MG63 (cell line): ENCODE results near the gene PRICKLE3. TPM values are rescaled to one million over a fixed set of nuclear protein-coding genes. Genes with fewer than 3 reads are reported as not detected.
A peak's percentile ranks its signal among the peaks of the same experiment; 100 is the strongest.

Source experiments
- DNase-seq: peaks from one replicate; pipeline ENCODE4 v3.0.0-alpha.2; 2020
- H3K27me3 ChIP-seq: fragments of 250-450 bp; sonication (Bioruptor Pico); 2 replicates; pipeline ENCODE4 v1.5.1; 2020; ENCODE audit warnings: mild to moderate bottlenecking, moderate library complexity
- H3K36me3 ChIP-seq: fragments of 250-450 bp; sonication (Bioruptor Pico); 2 replicates; pipeline ENCODE4 v1.5.1; 2020; ENCODE audit warnings: mild to moderate bottlenecking, moderate library complexity
- H3K4me3 ChIP-seq: fragments of 250-450 bp; sonication (Bioruptor Pico); 2 replicates; pipeline ENCODE4 v1.5.1; 2020; ENCODE audit warnings: mild to moderate bottlenecking, moderate library complexity
- H3K9me3 ChIP-seq: fragments of 250-450 bp; sonication (Bioruptor Pico); 2 replicates; pipeline ENCODE4 v1.5.1; 2020; ENCODE audit warnings: mild to moderate bottlenecking, moderate library complexity
- total RNA-seq: library from RNA; depleted of rRNA; stranded (reverse); fragments of >200 nt; shearing (Covaris generic); gene quantifications from 2 replicates; pipeline ENCODE4 v1.2.3, GENCODE V29; 2014; ENCODE audit warnings: low replicate concordance

Gene PRICKLE3
- total RNA-seq, 1 experiment from 2014 or later: 8.3 TPM

DNA sequence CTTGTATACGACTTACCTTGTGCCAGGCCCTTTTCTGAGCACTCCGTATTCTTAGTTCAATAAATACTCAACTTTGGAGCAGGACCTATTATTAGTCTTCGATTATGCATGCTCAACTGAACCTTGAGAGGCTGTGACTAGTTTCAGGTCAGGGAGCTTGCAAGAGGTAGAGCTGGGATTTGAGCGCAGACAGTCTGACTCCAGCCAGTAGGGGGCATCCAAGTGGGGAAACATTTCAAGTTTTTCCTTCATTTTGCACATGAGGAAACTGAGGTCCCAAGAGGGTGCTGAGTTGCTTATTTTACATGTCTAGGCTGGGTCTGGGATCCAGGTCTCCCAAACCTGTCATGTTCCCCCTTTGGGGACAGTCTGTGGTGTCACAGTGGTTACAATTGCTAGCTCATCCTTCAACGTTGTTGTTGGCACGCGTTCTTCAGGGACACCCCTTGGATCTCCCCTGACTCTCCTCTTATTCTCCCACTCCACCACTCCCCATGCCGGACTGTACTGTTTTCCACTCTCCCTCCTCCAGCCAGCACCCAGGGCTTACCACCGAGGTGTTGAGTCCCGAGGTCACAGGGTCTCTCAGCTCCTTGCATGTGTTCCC is 6.7 kb upstream of the PRICKLE3 start:
- DNase-seq: no peak
- H3K4me3 ChIP-seq: no peak overlapping the region
- no peaks in the 10 kb centered on the region for H3K36me3 ChIP-seq
- no peaks in the 10 kb centered on the region for H3K27me3 ChIP-seq
- H3K9me3 ChIP-seq: no peaks in the 10 kb centered on the region

DNA sequence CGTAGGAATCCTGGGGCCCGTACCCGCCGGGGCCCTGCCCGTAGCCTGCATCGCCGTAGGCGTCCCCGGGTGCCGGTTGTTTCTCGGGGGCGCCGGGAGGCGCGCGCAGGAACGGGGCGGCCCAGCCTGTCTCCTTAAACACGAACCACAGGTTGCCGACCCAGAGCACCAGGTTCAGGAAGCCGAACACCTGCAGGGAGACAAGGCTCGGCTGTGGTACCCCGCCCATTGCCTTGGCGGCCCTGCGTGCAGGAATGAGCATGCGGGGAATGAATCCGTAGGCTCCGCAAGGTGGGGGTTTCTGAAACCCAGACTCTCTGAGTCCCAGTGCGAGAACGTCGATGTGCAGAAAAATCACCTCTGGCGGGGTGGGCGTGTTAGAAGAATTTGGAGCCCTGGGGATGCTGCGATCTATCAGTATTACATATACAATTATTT is 5.4 kb upstream of the PRICKLE3 start:
- Histone ChIP-seq H3K27me3 (no peaks in the 10 kb centered on the region), H3K4me3 (peak overlapping the region; percentile 76), H3K9me3 (no peaks in the 10 kb centered on the region), H3K36me3 (no peaks in the 10 kb centered on the region)
- no peak for DNase-seq

- no peaks in the 10 kb centered on the region for H3K27me3 ChIP-seq
- H3K9me3 ChIP-seq: no peaks in the 10 kb centered on the region
- peak; percentile 94 for DNase-seq
- H3K36me3 ChIP-seq: no peaks in the 10 kb centered on the region
- H3K4me3 ChIP-seq: peak overlapping the region; percentile 76
Measured at GRCh38 chrX:49190821-49191573, 4.8 kb upstream of the PRICKLE3 start.

- DNase-seq: no peak
- H3K36me3 ChIP-seq: no peaks in the 10 kb centered on the region
- peak overlapping the region; percentile 64; the same call in 1 of the 2 replicates for H3K4me3 ChIP-seq
- H3K9me3 ChIP-seq: no peaks in the 10 kb centered on the region
- no peaks in the 10 kb centered on the region for H3K27me3 ChIP-seq
Measured at GRCh38 chrX:49189606-49190005, 3.4 kb upstream of the PRICKLE3 start.

- Histone ChIP-seq H3K4me3 (no peak overlapping the region), H3K27me3 (no peaks in the 10 kb centered on the region)
- DNase-seq: no peak
Measured at GRCh38 chrX:49188468-49189076, 2.4 kb upstream of the PRICKLE3 start.

DNA sequence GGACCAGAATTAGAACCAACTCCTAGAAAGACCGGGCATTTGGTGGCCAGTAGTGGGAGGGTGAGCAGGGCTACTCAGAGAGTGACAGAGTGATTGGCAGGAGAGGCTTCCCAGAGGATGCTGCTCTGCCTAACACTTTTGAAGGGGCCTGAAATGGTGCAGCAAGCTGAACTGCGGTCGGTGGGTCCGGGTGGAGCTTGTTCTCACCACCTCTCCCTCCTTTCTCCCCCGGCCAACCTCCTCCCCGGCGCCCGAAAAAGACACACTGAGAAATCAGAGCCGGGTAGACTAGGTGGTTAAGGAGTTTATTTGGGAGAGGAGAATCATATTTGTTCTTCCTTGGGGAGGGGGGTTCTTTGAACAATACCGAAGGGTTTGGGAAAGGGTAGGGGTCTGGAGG is 1.4 kb upstream of the PRICKLE3 start:
- no peak for DNase-seq
- no peak overlapping the region for H3K4me3 ChIP-seq

More at GRCh38 chrX:49188468-49189076, 2.4 kb upstream of the PRICKLE3 start:
- no peaks in the 10 kb centered on the region for H3K9me3 ChIP-seq
- peaks cover 2% of the 10 kb centered on the region; the same call in 1 of the 2 replicates for H3K36me3 ChIP-seq

DNA sequence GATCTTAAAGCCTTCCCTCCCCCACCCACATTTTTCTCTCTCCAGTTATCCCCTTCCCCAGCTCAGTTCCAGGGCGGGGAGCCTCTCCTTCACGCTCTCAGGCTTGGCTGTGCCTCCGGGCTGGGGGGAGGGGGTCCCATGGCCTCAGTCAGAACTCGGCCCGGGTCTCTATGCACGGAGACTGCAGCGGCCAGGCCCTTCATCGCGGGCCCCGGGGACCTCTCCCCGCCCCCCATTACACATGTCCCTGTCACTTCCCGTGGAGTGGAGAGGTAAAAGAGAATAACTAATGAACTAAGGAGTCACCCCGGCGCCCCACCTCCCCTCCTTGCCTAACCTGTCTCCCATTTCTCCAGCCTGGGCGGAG is 838 bp upstream of the PRICKLE3 start:
- DNase-seq: no peak
- Histone ChIP-seq H3K36me3 (peaks cover 2% of the 10 kb centered on the region; the same call in 1 of the 2 replicates), H3K27me3 (no peaks in the 10 kb centered on the region), H3K4me3 (no peak overlapping the region), H3K9me3 (no peaks in the 10 kb centered on the region)

More for the DNA sequence above, 1.4 kb upstream of the PRICKLE3 start:
- no peaks in the 10 kb centered on the region for H3K27me3 ChIP-seq
- H3K9me3 ChIP-seq: no peaks in the 10 kb centered on the region
- peaks cover 2% of the 10 kb centered on the region; the same call in 1 of the 2 replicates for H3K36me3 ChIP-seq

DNA sequence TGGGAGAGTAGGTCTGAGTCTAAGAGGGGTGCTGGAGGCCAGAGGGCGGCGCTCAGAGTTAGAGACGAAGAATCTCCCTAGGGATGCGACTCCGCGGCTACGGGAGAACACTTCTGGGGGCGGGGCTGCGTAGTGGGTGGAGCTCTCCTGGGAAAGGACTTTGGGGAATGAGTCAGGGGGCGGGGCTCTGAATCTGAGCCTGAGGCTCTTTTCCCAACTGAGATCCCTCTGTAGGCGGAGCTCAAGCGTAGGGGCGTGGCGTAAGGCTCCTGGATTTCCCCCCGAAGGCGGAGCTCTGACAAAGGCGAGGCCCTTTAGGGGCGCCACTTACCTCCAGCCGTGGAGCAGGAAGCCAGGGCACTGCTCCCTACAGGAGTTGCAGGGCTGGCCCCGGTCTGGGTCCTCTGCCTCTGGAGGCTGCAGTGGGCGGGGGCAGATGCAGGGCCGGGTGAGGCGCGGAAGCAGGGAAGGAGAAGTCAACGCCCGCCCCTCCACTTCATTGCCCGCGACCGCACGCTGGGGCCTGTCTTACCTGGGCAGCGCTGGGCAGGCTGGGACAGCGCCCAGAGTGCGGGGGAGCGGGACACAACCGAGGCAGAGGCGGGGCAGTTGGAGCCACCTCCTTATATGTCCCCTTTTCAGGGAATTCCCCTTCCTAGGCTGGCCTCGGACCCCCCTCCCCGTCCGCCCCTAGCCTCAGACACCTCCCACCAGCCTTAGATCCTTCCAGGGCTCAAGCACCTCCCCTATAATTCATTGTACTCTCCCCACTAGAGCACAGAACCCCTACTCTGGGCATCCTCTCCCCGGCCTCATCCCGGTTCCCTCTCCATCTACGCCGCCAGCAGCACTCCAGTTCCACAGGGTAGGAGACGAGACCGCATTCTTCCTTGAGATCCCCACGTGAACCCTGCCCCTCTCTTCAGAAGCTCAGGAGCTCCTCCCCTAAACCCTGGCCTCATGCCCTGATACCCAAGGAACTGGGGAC is 1.6 kb downstream of the PRICKLE3 start:
- peak; percentile 79 for DNase-seq
- Histone ChIP-seq H3K4me3 (peak overlapping the region; percentile 59), H3K9me3 (no peaks in the 10 kb centered on the region), H3K36me3 (peaks cover 2% of the 10 kb centered on the region; the same call in 1 of the 2 replicates), H3K27me3 (no peaks in the 10 kb centered on the region)

DNA sequence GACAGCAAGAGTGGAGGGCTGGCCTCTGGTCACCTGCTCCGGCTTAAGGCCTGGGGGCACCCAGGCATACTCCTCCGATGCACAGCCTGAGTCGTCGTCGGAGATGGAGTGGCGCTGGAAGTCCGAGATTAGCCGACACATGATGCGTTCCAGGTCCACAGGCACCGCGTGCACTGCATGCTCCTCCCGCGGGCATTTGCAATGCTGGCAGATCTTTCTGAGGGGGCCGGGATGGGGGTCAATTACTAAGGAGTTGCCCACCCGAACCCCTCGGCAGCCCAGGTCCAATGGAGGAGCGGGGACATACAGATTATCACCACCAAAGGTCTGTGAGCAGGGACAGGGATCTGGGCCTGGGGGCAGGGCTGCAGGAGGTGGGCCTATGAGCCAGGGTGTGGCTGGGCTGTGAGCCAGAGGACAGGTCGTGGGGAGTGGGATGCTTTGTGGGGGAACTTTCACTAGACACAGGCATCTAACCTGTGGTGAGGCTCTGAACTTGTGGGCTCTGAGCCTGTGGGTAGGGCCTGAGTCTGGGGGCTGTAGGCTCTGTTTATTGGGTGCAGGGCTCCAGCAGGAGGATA is 2.4 kb downstream of the PRICKLE3 start:
- H3K36me3 ChIP-seq: peaks cover 2% of the 10 kb centered on the region; the same call in 1 of the 2 replicates
- DNase-seq: no peak
- no peak overlapping the region for H3K4me3 ChIP-seq
- H3K9me3 ChIP-seq: no peaks in the 10 kb centered on the region
- no peaks in the 10 kb centered on the region for H3K27me3 ChIP-seq

DNA sequence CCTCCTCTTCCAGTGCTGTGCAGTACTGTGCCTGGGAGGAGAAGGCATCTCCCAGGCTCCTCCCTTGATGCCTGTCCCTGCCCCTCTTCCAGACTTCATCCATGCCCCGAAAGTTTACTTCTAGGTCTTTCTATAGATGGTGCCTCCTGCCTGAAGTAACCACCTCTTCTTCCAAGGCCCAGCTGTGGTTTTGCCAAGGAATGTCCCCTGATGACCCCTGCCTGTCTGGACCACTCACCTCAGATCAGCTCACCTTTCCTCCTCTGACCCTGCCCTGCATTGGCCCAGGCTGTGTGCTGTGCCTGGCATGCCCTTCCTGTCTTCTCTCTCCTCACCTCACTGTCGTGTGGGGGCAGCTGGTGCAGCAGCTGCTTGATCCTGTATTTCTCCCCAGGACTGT is 6.8 kb downstream of the PRICKLE3 start:
- peaks cover 7% of the 10 kb centered on the region for H3K36me3 ChIP-seq
- H3K9me3 ChIP-seq: no peaks in the 10 kb centered on the region
- no peak overlapping the region for H3K4me3 ChIP-seq
- no peaks in the 10 kb centered on the region for H3K27me3 ChIP-seq
- DNase-seq: no peak

GRCh38 chrX:49178537-49178936 is 7.6 kb downstream of the PRICKLE3 start:
- Histone ChIP-seq H3K27me3 (no peaks in the 10 kb centered on the region), H3K9me3 (no peaks in the 10 kb centered on the region), H3K4me3 (no peak overlapping the region), H3K36me3 (peaks cover 10% of the 10 kb centered on the region)
- no peak for DNase-seq

- Histone ChIP-seq H3K9me3 (no peaks in the 10 kb centered on the region), H3K4me3 (no peak overlapping the region), H3K27me3 (no peaks in the 10 kb centered on the region), H3K36me3 (peaks cover 16% of the 10 kb centered on the region)
- no peak for DNase-seq
Measured at GRCh38 chrX:49177873-49178480, 8.2 kb downstream of the PRICKLE3 start.

GRCh38 chrX:49177338-49177833 is 8.8 kb downstream of the PRICKLE3 start:
- no peak overlapping the region for H3K4me3 ChIP-seq
- no peaks in the 10 kb centered on the region for H3K9me3 ChIP-seq
- H3K27me3 ChIP-seq: no peaks in the 10 kb centered on the region
- peaks cover 21% of the 10 kb centered on the region for H3K36me3 ChIP-seq
- DNase-seq: no peak

- no peak overlapping the region for H3K4me3 ChIP-seq
- peaks cover 21% of the 10 kb centered on the region for H3K36me3 ChIP-seq
- no peaks in the 10 kb centered on the region for H3K27me3 ChIP-seq
- H3K9me3 ChIP-seq: no peaks in the 10 kb centered on the region
- DNase-seq: peak; percentile 16
Measured at GRCh38 chrX:49176421-49177326, 9.5 kb downstream of the PRICKLE3 start.
